DMS 273 (cell line): Measurements from ENCODE around the gene JMJD4.

ENCODE experiments used
- DNase-seq: peaks from one replicate; lab custom pipeline; 2025; ENCODE audit not compliant: unreplicated experiment; lab: John Stamatoyannopoulos, UW

The JMJD4 gene, protein sequence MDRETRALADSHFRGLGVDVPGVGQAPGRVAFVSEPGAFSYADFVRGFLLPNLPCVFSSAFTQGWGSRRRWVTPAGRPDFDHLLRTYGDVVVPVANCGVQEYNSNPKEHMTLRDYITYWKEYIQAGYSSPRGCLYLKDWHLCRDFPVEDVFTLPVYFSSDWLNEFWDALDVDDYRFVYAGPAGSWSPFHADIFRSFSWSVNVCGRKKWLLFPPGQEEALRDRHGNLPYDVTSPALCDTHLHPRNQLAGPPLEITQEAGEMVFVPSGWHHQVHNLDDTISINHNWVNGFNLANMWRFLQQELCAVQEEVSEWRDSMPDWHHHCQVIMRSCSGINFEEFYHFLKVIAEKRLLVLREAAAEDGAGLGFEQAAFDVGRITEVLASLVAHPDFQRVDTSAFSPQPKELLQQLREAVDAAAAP

DNA sequence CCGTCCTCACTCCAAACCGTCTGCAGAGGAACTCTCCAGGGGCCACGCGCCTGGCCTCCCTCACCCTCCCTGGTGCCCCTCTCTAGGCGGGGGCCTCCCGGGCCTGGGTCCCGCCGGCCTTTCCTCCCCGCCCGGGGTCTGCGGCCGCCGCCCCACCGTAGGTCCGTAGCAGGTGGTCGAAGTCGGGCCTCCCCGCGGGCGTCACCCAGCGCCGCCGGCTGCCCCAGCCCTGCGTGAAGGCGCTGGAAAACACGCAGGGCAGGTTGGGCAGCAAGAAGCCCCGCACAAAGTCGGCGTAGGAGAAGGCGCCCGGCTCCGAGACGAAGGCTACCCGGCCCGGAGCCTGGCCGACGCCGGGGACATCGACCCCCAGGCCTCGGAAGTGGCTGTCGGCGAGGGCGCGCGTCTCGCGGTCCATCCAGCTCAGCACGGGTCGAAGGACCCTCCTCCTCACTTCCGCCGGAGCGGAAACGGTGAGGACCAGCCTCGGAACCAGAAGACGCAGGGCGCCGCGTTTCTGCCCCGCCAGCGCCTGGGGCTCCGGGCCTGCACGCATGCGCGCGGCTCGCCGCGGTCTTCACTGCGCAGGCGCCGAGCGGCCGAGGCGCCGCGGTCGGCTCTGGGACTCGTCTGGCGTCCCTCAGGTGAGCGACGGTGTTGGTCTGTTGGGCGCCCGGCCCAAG is at the start of gene JMJD4, which contains the start of gene SNAP47:
JMJD4 (minus strand) TSS at position 447 of the 683 bp plus-strand sequence; CDS start at position 418, 29 bp downstream.
SNAP47 (plus strand) TSS at position 580 of the 683 bp plus-strand sequence. CDS start 12,302 bp downstream, outside the sequence.
- DNase-seq: peak; percentile 97

DNA sequence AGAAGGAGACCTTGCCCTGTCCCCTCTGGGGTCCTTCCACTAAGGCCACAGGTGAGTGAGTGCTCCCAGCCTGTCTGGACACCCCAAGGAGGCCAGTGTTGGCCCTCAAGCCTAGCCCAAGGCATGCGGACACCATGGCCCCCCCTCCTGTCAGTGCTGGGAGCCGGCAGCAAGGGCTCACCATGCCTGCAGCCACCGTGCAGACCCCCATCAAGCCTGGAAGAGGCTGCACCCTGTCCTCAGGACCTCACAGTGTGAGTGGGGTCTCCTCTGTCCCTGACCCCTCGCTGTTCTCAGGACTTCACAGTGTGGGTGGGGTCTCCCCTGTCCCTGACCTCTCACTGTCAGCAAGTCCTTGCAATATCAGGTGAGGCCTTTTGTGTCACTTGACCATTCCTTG is 47.1 kb upstream of the JMJD4 start:
- DNase-seq: no peak

DNA sequence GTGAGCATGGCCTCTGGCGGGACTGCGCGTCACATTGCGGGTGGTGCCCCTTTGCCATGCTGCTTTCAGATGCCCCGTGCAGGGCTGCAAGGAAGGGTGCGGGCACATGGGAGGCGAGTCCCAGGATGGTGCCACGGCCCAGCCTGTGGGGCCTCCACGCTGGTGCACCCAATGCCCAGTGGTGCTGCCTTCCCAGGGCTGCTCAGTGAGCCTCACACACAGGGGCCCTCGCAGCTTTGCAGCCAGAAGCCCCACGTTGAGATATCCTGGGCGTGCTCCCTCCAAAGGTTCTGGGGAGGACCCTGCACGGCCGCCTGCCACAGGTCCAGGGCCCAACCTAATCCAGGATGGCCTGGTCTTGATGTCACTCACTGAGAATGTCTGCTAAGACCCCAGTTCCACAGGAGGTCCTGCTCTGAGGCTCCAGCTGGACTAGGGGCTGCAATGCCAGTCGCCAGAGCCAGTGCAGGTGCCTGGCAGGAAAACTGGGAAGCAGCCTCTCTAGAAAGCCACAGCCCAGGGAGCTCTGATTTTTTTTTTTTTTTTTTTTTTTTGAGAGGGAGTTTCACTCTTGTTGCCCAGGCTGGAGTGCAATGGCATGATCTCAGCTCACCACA is 46.3 kb upstream of the JMJD4 start:
- no peak for DNase-seq

DNA sequence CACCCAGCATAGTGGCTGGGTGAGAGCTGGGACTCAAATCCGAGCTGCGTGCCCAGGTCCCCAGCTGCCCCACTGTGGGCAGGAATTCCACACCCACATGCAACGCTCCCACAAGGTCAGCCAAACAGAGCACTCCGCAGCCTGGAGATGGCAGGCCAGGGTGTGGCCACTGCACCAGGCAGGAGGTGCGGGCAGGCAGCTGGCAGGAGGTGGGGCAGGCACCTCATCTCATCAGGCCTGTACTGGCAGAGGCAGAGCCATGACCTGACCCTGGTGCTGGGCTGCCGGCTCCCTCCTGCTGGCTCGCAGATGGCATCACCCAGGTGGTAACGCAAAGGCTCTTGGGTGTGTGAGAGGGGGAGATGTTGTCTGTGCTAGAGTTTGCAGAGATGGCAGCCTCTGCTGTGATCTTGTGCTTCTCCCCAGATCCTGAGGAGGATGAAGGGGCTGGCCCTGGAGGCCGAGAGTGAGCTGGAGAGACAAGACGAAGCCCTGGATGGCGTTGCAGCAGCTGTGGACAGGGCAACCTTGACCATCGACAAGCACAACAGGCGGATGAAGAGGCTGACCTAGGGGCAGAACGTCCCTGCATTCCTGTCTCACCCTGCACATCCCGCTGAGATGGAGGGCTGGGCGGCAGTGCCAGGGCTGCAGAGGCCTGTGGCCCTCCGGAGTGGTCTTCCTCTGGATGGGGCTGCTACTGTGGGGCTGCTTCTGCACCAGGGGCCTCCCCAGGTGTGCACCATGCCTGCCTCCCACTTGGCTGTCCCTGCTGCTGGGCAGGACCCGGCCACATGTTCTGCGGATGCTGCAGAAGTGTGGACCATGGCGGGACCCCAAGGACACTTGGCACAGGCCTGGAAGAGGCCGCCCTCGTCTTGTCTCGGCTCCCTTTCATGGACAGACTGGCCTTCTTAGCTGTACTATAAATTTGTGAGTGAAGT is 45.3 kb upstream of the JMJD4 start:
- DNase-seq: peak; percentile 79

DNA sequence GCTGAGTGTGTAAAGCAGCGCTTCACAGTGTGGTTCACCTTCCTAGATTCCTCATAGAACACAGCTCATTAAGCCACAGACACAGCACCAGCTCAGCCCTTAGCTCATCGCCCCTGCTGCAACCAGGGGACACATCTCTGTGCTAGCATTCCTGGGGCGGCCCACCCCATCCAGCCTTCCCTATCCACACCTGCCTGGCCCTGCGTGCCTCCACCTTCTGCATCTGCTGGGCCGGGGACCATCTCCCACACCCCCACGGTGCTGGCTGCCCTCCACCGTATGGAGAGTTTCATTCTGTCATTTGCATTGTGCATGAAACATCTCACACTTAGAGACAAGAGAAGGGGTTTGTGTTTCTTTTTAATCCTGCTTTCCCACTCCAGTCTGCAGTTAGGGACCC is 44.6 kb upstream of the JMJD4 start:
- DNase-seq: no peak

DNA sequence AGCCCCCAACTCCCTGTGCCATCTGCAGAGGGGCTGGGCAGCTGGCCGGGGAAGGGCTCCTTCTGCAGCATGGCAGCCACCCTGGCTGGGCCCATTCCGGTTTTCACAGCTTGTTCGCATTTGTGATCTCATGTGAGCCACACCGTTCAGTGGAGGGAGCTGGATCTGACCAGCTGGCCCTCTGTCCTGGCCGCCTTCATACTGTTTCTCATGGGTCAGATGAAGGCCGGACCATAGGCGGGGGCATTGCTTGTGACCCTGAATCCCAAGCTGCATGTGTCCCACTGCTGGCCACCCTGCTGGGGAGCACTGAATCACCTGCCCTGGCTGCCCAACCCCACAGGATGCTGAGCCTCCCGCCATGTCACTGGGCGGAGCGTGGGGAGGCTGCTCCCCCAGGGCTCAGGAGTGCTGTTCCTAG is 43.9 kb upstream of the JMJD4 start:
- DNase-seq: no peak

DNA sequence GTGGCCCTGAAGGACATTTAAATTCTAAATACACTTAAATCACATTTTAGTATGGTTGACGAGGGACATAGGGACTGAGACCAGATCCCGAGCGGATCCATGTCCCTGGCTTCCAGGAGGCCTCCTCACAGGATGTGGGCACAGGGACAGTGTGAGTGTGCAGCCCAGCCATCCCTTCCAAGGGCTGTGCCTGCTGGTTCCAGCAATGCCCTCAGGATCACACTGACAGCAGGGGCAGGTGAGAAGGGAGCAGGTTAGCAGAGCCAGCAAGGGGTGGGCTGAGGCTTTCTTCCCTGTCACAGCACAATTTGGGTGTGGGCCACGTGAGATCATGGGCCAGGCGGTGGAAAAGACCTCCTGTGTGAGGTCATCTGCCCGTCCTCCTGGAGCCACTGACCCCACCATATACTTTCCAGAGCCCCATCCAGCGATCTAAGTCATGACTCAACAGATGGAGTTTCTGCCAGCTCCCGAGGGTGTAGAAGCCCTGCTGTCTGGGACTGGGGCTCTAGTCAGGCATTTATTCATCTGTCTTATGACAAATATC is 43.4 kb upstream of the JMJD4 start:
- DNase-seq: no peak

DNA sequence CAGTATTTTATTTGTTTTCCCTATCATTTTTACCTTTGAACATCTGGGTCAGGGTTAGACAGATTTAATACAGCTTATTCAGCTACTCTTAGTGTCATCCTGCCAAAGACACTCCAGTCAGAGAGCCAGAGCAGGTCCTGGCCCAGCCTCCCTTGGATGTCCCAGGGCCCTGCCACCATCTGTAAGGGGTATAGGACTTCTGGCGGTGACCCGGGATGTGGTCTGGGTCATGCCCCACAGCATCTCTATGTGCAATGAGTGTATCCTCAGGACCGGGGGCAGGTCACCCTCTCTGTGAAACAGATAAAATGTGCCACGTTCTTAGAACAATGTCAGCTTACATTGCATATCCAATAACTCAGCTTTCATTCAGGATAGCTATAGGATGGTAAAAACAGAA is 42.5 kb upstream of the JMJD4 start:
- no peak for DNase-seq

DNA sequence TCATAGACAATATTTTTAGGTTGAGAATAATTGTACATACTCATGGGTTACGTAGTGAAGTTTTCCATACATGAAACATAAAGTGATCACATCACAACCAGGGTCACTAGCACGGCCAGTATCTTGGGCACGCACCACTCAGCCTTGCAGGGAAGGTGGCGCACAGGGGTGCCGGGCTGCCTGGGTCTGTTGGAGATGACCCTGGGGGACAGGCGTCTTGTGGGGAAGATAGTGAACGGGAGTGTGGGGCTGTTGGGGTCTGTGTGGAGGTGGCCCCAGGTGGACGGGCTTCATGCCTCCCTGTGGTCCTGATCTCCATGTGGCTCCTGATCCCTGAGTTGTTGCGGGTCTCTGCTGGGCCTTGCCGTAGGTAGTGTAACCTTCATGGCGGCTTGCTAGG is 42.1 kb upstream of the JMJD4 start:
- no peak for DNase-seq

DNA sequence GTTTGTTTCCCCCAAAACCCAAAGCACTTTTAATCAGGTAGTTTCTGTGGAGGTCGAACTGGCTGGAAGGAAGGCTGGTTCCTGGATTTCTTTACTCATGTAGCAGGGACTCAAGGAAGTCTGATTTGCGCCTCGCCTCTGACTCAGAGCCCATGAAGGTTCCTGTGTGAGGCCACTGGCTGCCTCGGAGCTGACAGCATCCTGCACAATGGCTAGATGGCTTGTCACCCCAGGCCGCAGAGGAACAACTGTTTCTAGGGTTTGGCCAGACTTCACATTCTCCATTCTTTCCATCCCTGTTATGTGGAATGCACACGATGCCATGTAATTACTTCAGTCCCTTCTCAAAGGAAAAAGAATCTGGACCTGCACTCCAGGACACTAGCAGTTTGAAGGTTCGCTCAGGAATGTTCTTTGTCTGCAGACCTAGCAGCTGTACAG is 41.2 kb upstream of the JMJD4 start:
- DNase-seq: no peak

DNA sequence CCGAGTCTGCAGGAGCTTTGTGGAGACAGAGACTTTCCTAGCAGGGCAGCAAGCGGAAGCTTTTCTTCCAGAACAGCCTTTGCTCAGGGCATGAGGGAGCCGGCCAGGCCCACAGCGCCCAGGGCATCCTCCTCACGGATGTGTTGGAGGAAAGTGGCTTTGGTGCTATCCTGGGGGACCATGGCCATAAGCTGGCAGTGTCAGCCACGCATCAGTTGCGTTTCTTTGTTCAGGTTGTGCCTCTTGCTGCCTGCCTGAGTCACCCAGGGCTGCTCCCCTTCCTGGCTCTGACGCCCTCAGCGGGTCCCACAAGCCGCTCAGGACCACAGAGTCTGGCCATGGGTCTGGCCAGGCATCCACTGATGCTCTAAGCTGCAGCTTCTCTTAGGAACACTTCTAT is 40.7 kb upstream of the JMJD4 start:
- DNase-seq: no peak

DNA sequence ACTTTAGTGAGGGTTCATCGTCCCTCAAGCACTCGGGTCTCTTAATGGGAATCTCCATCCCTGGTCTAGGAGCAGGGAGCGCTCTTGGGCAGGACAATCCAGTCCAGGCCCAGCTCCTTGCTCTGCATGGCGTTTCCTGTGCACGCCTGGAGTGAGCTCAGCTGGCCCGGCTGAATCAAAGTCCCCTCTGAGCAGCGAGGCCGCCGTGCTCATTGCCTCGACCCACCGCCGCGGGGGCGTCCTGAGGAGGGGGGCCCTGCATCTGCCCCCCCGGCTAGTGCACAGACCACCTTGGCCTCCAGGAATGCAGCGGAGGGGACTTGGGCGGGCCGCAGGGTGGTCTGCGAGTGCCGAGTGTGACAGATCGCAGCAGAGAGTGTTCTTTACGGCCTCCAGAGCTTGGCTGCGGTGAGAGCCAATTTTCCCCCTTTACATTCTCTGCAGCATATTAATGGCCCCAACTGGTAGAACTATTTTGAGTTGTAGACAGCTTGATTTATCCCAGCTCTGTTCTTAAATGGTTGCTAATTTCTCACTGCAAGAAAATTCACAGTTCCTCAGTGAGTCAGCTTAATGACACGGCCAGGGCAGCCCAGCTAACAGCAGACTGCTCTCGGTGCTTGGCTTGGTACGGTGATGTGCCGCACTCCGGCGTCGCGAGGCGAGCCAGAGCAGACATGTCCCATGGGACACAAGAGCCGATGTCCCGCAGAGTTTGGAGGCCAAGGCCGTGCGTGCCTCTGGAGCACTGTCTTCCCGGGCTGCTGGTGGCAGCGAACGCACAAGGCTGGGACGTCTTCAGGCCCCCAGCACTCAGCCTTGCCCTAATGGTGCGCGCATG is 39.9 kb upstream of the JMJD4 start:
- DNase-seq: no peak

DNA sequence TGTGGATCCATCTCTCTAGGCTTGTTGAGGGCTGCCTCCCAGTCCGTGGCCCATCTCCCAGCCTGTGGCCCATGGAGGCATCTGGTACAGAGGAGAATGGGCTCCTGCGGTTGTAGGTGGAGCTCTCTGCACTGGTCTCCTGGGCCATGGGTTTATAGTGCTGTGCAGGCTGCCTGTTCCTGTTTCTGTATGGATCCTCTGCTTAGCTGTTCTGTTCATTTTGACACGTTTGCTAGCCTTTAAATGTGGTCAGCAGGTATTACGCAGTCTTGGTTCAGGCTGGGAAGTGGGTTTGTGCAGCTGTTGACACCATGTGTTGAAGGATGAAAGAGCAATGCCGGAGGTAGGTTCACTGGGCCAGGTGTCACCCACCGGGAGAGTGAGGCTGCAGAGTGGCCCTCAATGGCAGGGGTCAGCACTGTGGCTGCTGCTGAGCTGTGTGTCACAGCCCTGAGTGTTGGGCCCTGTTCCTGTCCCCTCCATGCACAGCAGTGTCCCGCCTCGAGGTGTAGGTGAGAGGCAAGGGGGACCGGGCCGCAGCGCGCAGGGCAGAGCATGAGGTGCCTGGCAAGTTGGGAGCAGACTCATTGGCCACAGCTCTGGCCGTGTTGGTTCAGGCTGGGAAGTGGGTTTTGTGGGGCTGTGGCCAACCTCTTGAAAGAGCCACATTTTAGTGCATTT is 39.1 kb upstream of the JMJD4 start:
- no peak for DNase-seq

DNA sequence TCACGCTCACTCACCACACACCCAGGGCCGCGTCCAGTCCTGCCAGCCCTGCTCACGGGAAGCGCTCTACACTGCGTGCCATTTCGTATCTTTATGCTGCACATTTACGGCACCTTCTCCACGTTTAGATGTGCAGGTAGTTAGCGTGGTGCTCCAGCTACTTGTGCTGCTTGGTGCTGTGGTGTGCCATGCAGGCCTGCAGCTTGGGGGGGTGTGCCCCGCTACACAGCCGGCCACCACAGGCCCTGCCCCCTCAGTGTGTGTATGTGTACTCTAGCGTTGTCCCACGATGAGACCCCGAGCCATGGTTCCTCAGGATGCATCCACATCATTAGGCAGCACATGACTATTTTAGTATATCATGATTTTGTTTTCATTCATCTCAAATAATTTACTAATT is 38.5 kb upstream of the JMJD4 start:
- DNase-seq: no peak

DNA sequence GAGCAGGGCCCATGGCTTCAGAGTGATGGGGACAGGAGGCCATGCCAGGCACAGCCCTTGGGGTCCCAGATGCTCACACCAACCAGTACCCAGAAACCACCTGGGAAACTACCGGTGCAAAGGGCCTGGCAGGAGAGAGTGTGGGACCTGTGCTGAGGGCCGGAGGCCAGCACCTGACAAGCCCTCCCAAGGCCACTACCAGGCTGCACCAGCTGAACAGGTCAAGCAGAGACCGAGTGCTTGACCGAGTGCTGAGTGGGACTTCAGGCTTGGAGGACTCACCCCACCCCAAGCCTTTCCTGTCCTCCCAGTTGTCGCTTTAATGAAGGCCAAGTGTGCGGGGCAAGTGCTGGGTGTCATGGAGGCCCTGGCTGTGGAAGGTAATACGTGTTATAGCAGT is 36.7 kb upstream of the JMJD4 start:
- DNase-seq: no peak

DNA sequence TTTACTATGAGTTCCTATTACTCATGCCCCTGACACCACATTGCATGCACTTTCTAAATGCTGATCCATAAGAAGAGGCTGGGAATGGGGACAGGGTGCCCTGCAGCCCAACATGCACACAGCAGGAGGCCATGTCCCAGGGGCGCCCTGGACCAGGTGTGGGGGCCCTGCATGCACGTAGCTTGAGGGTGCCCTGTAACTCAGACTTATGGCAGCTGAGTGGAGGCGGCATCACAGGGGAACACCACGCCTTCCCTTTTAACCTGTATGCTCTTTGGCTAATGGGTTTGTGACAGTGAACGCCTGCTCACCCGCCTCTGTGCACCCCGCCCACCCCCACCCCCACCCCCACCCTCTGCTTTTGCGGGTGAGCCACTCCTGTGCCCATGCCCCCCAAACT is 36.2 kb upstream of the JMJD4 start:
- DNase-seq: no peak

DNA sequence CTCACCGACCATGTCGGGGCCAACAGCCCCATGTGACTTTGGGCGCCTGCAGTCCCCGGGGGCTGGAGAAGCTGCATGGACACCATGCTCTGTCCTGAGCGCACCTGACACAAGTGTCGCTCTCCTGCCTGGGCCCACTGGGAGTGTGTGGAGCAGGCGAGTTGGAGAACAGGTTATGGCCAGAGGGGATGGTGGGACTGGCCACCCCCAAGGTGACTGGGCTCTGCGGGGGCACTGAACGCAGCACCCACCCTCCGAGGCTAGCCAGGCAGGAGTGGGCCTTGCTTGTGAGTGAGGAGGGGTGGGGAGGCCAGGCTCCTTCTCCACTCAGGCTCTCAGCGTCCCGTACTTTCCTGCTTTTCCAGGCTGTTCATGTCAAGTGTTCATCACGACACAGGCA is 35.7 kb upstream of the JMJD4 start:
- no peak for DNase-seq

DNA sequence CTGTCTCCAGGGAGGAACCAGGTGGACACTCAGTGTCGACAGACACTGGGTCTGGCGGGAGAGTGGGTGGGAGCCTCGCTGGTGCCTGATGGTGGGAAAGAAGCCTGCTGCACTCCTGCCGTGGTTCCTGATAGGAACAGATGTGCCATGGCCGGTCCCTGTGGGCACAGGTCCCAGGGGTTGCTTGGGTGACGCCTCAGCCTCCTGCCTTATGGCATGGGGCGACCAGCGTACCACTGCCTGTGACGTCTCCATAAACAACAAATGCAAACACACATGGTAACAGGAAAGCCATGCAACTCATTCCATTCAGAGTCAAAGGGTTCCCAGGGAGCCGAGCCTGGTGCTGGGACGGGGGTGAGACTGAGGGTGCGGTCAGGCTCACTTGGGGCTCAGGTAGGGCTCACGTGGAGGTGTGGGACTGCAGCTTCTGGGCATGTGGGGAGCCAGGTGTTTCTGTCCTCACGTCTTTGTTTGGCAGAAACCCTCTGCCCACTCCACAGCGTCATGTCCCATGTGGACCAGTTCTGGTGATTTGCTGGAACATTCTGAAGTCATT is 34.9 kb upstream of the JMJD4 start:
- DNase-seq: peak; percentile 26
